Naive B cell (primary cell): ENCODE measurements around the gene TGFBR3. TPM values are rescaled to one million over a fixed set of nuclear protein-coding genes. Genes with fewer than 3 reads are reported as not detected.
A peak's percentile ranks its signal among the peaks of the same experiment; 100 is the strongest.
"Not testable (repeated sequence)": the region's sequence is repeated elsewhere in the genome, so short reads cannot be mapped to it uniquely, and the experiment has no call there.

Source experiments
- ATAC-seq, 2 donors: fragments of 150-1000 bp; cut with Tn5 transposase; 2 replicates each; pipeline ENCODE4 v1.10.0; 2021; ENCODE audit warnings: low read depth in 2 of 2, mild to moderate bottlenecking in 2 of 2, moderate library complexity in 2 of 2
- DNase-seq: peaks from one replicate; pipeline ENCODE4 v3.0.0; 2022
- H3K27ac Mint-ChIP-seq, 6 donors: one replicate each; pipeline ENCODE4 v1.8.0; 2020 to 2022; ENCODE audit warnings: mild to moderate bottlenecking in 6 of 6, mixed read lengths in 6 of 6, moderate library complexity in 5 of 6, inconsistent platforms in 2 of 6
- H3K27me3 Mint-ChIP-seq, 3 donors: one replicate each; pipeline ENCODE4 v1.8.0; 2021 to 2022; ENCODE audit warnings: mixed read lengths in 3 of 3, mild to moderate bottlenecking in 1 of 3
- H3K36me3 Mint-ChIP-seq, 2 donors: one replicate each; pipeline ENCODE4 v1.8.0; 2020 to 2022; ENCODE audit warnings: mixed read lengths in 2 of 2, inconsistent platforms in 1 of 2, mild to moderate bottlenecking in 1 of 2
- H3K4me1 Mint-ChIP-seq, 3 donors: one replicate each; pipeline ENCODE4 v1.8.0; 2020 to 2022; ENCODE audit warnings: mixed read lengths in 3 of 3, inconsistent platforms in 1 of 3, mild to moderate bottlenecking in 1 of 3, moderate library complexity in 1 of 3
- H3K4me3 Mint-ChIP-seq, 8 donors: one replicate each; pipeline ENCODE4 v1.8.0; 2020 to 2022; ENCODE audit warnings: mild to moderate bottlenecking in 8 of 8, mixed read lengths in 8 of 8, moderate library complexity in 8 of 8, inconsistent platforms in 2 of 8
- H3K9me3 Mint-ChIP-seq, 7 donors: one replicate each; pipeline ENCODE4 v1.8.0; 2020 to 2022; ENCODE audit warnings: mixed read lengths in 7 of 7, mild to moderate bottlenecking in 5 of 7, inconsistent platforms in 2 of 7, moderate library complexity in 1 of 7
- polyA plus RNA-seq, 6 donors: library from polyadenylated mRNA; unstranded; fragments of 300-500 nt; fragmentation: Illumina TruSeq; gene quantifications; one replicate each; pipeline ENCODE4 v1.2.3, GENCODE V29; 2021; ENCODE audit warnings: low read depth in 6 of 6

The TGFBR3 gene
- polyA plus RNA-seq, 6 donors from 2014 or later = 0.04 to 0.43 (median 0.31) TPM

- no peak overlapping the region for H3K27ac Mint-ChIP-seq
- DNase-seq (no peak), ATAC-seq (no peak)
- H3K27me3 Mint-ChIP-seq = no peaks in the 10 kb centered on the region
- no peak overlapping the region for H3K4me3 Mint-ChIP-seq
- no peaks in the 10 kb centered on the region for H3K4me1 Mint-ChIP-seq
- H3K9me3 Mint-ChIP-seq = no peaks in the 10 kb centered on the region
- no peaks in the 10 kb centered on the region for H3K36me3 Mint-ChIP-seq
Observed at GRCh38 chr1:91673613-91674012, 212.3 kb downstream of the TGFBR3 start.

GRCh38 chr1:91672601-91673161, 213.3 kb downstream of the TGFBR3 start:
- no peak overlapping the region for H3K4me3 Mint-ChIP-seq
- DNase-seq (no peak), ATAC-seq (no peak)
- no peaks in the 10 kb centered on the region for H3K27me3 Mint-ChIP-seq
- H3K36me3 Mint-ChIP-seq = no peaks in the 10 kb centered on the region
- H3K27ac Mint-ChIP-seq = peak overlapping the region in 1 of 6 donors; percentile 12
- no peaks in the 10 kb centered on the region for H3K9me3 Mint-ChIP-seq
- no peaks in the 10 kb centered on the region for H3K4me1 Mint-ChIP-seq

DNA sequence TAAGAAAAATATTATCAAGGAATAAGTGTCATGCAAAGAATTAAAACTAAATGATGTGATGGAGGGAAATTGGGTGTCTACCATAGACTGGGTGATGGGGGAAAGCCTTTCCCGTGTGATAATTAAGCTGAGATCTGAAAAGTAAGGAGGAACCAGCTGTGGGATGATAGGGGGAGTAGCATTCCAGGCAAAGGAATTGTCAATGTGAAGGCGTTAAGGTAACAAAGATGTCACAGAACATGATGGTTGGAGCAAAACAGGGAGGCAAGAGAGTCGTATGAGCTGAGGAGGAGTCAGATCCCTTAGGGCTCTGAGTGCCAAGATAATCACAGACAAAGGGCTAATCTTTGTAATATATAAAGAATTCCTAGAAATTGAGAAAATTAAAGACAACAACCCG, 215.2 kb downstream of the TGFBR3 start:
- Mint-ChIP-seq H3K36me3 (no peaks in the 10 kb centered on the region), H3K4me1 (no peaks in the 10 kb centered on the region), H3K4me3 (no peak overlapping the region), H3K27ac (peak overlapping the region in 1 of 6 donors; percentile 18), H3K27me3 (no peaks in the 10 kb centered on the region), H3K9me3 (no peaks in the 10 kb centered on the region)
- no peak for ATAC-seq
- no peak for DNase-seq

DNA sequence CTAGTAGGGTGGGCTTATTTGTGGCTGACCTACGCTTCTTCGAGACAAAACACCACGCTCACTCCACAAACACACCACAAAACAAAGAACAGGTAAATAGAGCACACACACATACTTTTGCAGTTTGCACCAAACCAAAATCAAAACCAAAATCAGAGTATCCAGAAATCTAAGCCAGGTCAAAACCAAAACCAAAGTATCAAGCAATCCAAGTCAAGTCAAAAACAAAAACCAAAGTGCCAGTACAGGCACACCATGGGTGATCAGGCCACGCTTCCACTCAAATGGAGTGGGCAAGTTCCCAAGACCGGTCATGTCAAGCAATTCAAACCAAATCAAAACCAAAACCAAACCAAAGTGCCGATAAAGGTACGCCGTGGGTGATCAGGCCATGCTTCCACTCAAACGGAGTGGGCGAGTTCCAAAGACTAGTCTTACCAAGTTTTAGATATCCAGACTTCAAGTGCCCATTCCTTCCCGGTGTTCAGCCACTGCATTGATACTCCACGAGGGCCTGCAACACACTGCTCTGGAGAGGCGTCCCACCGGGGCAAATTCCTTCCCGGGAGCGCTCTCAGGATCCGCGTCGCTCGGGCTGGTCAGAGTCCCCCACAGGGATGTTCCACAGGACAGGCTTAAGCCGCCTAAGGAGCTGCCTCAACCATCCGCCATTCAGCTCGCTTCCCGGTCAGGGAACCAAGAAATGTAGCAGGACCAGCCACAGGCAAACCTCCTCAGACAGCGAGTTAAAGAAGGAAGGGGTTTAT, 216.2 kb downstream of the TGFBR3 start:
- H3K27ac Mint-ChIP-seq = no peak overlapping the region
- no peak overlapping the region for H3K4me3 Mint-ChIP-seq
- no peaks in the 10 kb centered on the region for H3K9me3 Mint-ChIP-seq

DNA sequence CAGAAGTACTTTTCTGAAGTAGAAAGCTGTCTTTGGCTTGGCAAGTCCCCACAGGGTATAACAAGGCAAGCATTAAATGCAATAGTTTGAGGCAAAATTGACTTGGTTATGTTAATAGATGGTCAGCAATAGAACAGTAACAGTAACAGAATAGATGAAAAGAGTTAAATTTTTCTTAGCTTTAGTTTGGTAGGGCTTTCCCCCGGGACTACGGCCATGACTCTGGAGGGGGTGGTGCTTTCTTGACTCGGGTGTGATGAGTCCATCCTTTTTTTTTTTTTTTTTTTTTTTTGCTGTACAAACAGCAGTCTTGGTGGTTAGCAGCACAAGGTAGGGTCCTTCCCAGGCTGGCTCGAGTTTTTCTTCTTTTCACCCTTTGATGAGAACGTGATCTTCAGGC, 219.3 kb downstream of the TGFBR3 start:
- not testable (repeated sequence) for H3K27me3 Mint-ChIP-seq, H3K4me3 Mint-ChIP-seq, H3K36me3 Mint-ChIP-seq, H3K9me3 Mint-ChIP-seq, H3K27ac Mint-ChIP-seq, ATAC-seq, DNase-seq, H3K4me1 Mint-ChIP-seq

More for the DNA sequence above, 216.2 kb downstream of the TGFBR3 start:
- Mint-ChIP-seq H3K4me1 (no peaks in the 10 kb centered on the region), H3K27me3 (no peaks in the 10 kb centered on the region), H3K36me3 (no peaks in the 10 kb centered on the region)
- DNase-seq (no peak), ATAC-seq (no peak)

GRCh38 chr1:91661121-91661520, 224.8 kb downstream of the TGFBR3 start:
- Mint-ChIP-seq H3K9me3 (peaks cover 3 to 34% (median 13%) of the 10 kb centered on the region in 7 donors), H3K27ac (no peak overlapping the region), H3K27me3 (no peaks in the 10 kb centered on the region), H3K4me1 (peaks cover 0 to 3% (median 0%) of the 10 kb centered on the region in 3 donors), H3K4me3 (no peak overlapping the region), H3K36me3 (no peaks in the 10 kb centered on the region)
- ATAC-seq (no peak), DNase-seq (no peak)

- Mint-ChIP-seq H3K36me3 (no peaks in the 10 kb centered on the region), H3K9me3 (peaks cover 3 to 34% (median 13%) of the 10 kb centered on the region in 7 donors), H3K27me3 (no peaks in the 10 kb centered on the region), H3K4me3 (no peak overlapping the region), H3K27ac (no peak overlapping the region), H3K4me1 (peaks cover 0 to 3% (median 0%) of the 10 kb centered on the region in 3 donors)
- ATAC-seq (no peak), DNase-seq (no peak)
Observed at GRCh38 chr1:91660708-91661107, 225.2 kb downstream of the TGFBR3 start.

GRCh38 chr1:91655912-91656449, 230.0 kb downstream of the TGFBR3 start:
- ATAC-seq = no peak
- Mint-ChIP-seq H3K4me1 (peaks cover 0 to 13% (median 4%) of the 10 kb centered on the region in 3 donors), H3K27me3 (no peaks in the 10 kb centered on the region), H3K27ac (no peak overlapping the region), H3K36me3 (no peaks in the 10 kb centered on the region), H3K9me3 (peaks cover 2 to 22% (median 12%) of the 10 kb centered on the region in 7 donors), H3K4me3 (no peak overlapping the region)
- DNase-seq = no peak

GRCh38 chr1:91653183-91653582, 232.8 kb downstream of the TGFBR3 start:
- no peaks in the 10 kb centered on the region for H3K36me3 Mint-ChIP-seq
- no peaks in the 10 kb centered on the region for H3K27me3 Mint-ChIP-seq
- peaks cover 0 to 16% (median 0%) of the 10 kb centered on the region in 7 donors for H3K9me3 Mint-ChIP-seq
- H3K4me3 Mint-ChIP-seq = no peak overlapping the region
- ATAC-seq (peak in 1 of 2 donors; percentile 30), DNase-seq (no peak)
- H3K27ac Mint-ChIP-seq = peak overlapping the region in 1 of 6 donors; percentile 4
- H3K4me1 Mint-ChIP-seq = peaks cover 6 to 26% (median 15%) of the 10 kb centered on the region in 3 donors

DNA sequence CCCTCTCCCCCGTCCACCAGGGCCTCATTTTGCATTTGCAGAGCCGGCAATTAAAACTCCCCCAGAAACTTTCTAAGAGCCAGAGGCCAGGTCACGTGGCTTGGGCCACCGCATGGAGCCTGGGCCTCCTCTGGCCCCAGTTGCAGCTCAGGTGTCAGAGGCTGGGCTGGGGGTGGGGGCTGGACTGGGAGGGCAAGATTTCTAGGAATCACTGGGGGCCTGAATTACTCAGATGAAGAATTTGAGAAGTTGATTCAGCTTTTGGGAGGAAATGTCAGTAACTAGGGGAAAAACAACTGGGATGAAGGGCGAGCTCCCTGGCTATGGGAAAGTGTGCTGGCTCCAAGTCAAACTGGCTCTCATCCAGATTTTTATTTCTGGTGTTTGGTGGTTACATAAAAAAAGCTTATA, 234.3 kb downstream of the TGFBR3 start:
- Mint-ChIP-seq H3K4me1 (peaks cover 6 to 26% (median 15%) of the 10 kb centered on the region in 3 donors), H3K9me3 (peaks cover 0 to 10% (median 0%) of the 10 kb centered on the region in 7 donors), H3K27ac (peak overlapping the region in 1 of 6 donors; percentile 0), H3K27me3 (no peaks in the 10 kb centered on the region), H3K4me3 (no peak overlapping the region), H3K36me3 (no peaks in the 10 kb centered on the region)
- ATAC-seq (no peak), DNase-seq (no peak)

DNA sequence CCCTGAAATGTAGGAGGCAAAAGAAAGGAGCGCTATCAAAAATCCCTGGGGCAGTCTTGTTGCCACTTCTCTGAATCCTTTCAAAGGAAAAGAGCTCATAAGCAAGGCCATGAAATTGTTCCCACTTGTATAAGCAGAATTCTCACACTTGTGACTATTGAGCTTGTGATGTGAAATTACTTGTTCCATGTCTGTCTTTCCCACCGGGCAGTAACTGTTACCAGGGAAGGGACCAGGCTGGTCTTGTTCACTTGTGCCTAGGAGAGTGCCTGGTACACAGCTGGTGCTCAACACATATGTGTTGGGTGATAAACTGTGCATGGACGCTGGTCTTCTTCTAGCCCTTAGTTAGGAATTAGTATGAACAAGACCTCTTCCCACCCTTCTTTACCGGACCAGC, 234.7 kb downstream of the TGFBR3 start:
- no peak for DNase-seq
- H3K4me3 Mint-ChIP-seq = no peak overlapping the region
- no peak for ATAC-seq
- H3K4me1 Mint-ChIP-seq = peaks cover 6 to 26% (median 15%) of the 10 kb centered on the region in 3 donors
- H3K27me3 Mint-ChIP-seq = no peaks in the 10 kb centered on the region
- peaks cover 0 to 10% (median 0%) of the 10 kb centered on the region in 7 donors for H3K9me3 Mint-ChIP-seq
- no peaks in the 10 kb centered on the region for H3K36me3 Mint-ChIP-seq
- H3K27ac Mint-ChIP-seq = peak overlapping the region in 1 of 6 donors; percentile 0

DNA sequence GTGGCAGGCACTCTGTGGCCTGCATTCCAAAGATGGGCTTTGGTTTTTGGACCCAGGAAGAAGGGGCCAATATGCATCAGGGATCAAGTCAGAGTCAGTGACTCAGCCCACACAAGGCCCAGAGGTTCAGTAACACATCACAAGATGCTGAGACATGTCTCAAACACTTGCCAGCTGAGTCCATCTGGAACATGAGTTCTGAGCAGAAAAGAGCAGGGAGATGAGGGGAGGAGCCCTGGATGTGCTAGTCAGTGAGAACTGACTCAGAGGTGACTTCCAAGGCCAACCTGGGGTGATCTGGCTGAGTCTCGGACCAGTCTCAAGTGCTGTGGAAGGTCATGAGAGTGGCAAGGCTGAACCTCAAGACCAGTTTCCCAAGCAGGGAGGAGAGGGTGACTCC, 235.2 kb downstream of the TGFBR3 start:
- H3K27me3 Mint-ChIP-seq = no peaks in the 10 kb centered on the region
- DNase-seq = no peak
- H3K4me1 Mint-ChIP-seq = peaks cover 6 to 26% (median 15%) of the 10 kb centered on the region in 3 donors
- no peaks in the 10 kb centered on the region for H3K36me3 Mint-ChIP-seq
- peaks cover 0 to 10% (median 0%) of the 10 kb centered on the region in 7 donors for H3K9me3 Mint-ChIP-seq
- peak overlapping the region in 2 of 6 donors; percentile 17 to 23 for H3K27ac Mint-ChIP-seq
- no peak overlapping the region for H3K4me3 Mint-ChIP-seq
- no peak for ATAC-seq

- Mint-ChIP-seq H3K9me3 (no peaks in the 10 kb centered on the region), H3K4me1 (peaks cover 6 to 12% (median 11%) of the 10 kb centered on the region in 3 donors), H3K27me3 (peaks cover 0 to 12% (median 0%) of the 10 kb centered on the region in 3 donors), H3K36me3 (peaks cover 0 to 2% of the 10 kb centered on the region in 2 donors), H3K27ac (no peak overlapping the region), H3K4me3 (no peak overlapping the region)
- no peak for DNase-seq
- ATAC-seq = no peak
Observed at GRCh38 chr1:91647061-91647460, 238.9 kb downstream of the TGFBR3 start.

- Mint-ChIP-seq H3K27ac (no peak overlapping the region), H3K9me3 (peaks cover 0 to 13% (median 9%) of the 10 kb centered on the region in 7 donors), H3K27me3 (peaks cover 0 to 19% (median 0%) of the 10 kb centered on the region in 3 donors), H3K4me3 (no peak overlapping the region), H3K36me3 (peaks cover 4 to 10% of the 10 kb centered on the region in 2 donors), H3K4me1 (peaks cover 0 to 8% (median 4%) of the 10 kb centered on the region in 3 donors)
- ATAC-seq = no peak
- no peak for DNase-seq
Observed at GRCh38 chr1:91645031-91645430, 240.9 kb downstream of the TGFBR3 start.
